Measurements from ENCODE around the gene DDC. TPM values are rescaled to one million over a fixed set of nuclear protein-coding genes. Genes with fewer than 3 reads are reported as not detected.

The DDC gene
- total RNA-seq, 2 donors from 2014 or later: 6.6 to 17.1 TPM

DNA sequence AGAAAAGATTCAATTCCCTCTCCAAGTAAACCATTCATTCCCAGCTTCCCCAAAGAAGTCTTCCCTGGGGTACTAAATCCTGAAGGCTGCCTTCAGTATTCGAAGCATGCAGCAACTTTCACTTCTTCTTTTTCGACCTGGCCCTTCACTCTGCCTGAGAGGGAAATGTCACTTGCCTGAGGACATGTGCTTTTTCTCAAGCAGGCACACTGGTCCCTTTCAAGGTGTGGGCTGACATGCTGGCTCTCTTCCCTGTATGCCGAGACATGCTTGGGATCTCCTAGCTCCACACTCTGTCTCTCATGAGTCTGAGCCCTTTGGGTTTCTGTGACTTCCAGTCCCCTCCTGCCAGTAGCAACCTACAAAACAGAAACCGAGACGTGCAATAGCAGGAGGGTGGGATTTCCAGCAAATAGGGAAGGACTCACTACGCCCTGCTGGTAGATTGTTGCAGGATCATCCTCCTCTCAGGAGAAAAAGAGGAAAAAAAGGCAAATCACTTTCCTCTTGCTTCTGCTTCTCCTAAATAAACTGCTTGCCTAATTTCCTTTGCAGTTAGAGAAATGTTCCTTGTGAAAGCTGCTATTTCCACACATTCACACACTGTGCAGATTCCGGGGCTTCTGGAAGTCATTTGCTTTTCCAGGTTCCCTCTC is 148.6 kb downstream of the DDC start:
- H3K4me1 ChIP-seq: no peaks in the 10 kb centered on the region
- TF ChIP-seq, protein P1, sequence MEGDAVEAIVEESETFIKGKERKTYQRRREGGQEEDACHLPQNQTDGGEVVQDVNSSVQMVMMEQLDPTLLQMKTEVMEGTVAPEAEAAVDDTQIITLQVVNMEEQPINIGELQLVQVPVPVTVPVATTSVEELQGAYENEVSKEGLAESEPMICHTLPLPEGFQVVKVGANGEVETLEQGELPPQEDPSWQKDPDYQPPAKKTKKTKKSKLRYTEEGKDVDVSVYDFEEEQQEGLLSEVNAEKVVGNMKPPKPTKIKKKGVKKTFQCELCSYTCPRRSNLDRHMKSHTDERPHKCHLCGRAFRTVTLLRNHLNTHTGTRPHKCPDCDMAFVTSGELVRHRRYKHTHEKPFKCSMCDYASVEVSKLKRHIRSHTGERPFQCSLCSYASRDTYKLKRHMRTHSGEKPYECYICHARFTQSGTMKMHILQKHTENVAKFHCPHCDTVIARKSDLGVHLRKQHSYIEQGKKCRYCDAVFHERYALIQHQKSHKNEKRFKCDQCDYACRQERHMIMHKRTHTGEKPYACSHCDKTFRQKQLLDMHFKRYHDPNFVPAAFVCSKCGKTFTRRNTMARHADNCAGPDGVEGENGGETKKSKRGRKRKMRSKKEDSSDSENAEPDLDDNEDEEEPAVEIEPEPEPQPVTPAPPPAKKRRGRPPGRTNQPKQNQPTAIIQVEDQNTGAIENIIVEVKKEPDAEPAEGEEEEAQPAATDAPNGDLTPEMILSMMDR (IDR thresholded peaks at IDR 0.05): no peak
- TF ChIP-seq POLR2A (IDR thresholded peaks at IDR 0.05): no peak
- intact Hi-C loops (cut with DNase I): loop anchor here (10.0 kb wide), 1 partner anchor 322 kb away; the partner anchor contains the start of gene ZPBP
- DNase-seq (peak in 1 of 4 donors; percentile 25), ATAC-seq (no peak)
- 41 to 58% methylated on average over 7 of the region's 7 CpGs for WGBS, 2 donors
- H3K27ac ChIP-seq: no peak overlapping the region
- no peaks in the 10 kb centered on the region for H3K36me3 ChIP-seq (replicated peaks in 1 of 2; ENCODE audit: insufficient read depth in 1 of 2, low read depth in 2 of 2)
- no peak overlapping the region for H3K4me3 ChIP-seq
- no peaks in the 10 kb centered on the region for H3K27me3 ChIP-seq
- no peaks in the 10 kb centered on the region for H3K9me3 ChIP-seq

DNA sequence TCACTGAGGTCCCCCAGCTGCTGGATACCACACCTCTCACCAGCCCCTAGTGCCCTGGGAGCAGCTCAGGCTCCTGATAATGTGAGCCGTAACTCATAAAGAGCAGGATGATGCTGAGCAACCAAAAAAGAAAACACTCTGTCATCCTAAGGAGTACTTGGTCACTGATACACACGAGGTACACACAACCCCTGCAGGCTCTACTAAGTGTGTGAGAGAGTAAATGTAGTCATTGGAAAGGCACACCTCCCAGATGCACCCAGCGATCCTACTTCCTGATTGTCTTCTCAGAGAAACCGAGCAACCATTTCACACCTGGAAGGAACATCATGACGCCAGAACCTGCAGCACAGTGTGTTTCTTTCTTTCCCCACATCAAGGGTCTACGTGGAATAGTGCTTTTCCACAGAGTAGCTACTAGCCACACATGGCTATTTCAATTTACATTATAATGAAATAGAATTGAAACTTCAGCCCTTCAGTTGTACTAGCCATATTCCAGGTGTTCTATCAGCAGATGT is 149.3 kb downstream of the DDC start:
- 53 to 59% methylated on average over 6 of the region's 6 CpGs for WGBS, 2 donors
- H3K36me3 ChIP-seq (replicated peaks in 1 of 2; ENCODE audit: insufficient read depth in 1 of 2, low read depth in 2 of 2): no peaks in the 10 kb centered on the region
- TF ChIP-seq POLR2A (IDR thresholded peaks at IDR 0.05): no peak
- TF ChIP-seq, protein P1 (IDR thresholded peaks at IDR 0.05): no peak
- H3K27me3 ChIP-seq: no peaks in the 10 kb centered on the region
- no peak for DNase-seq
- H3K4me1 ChIP-seq: no peaks in the 10 kb centered on the region
- H3K9me3 ChIP-seq: no peaks in the 10 kb centered on the region
- H3K27ac ChIP-seq: no peak overlapping the region
- no peak overlapping the region for H3K4me3 ChIP-seq
- no peak for ATAC-seq
- intact Hi-C loops (cut with DNase I): loop anchor here (10.0 kb wide), 1 partner anchor 321 kb away; the partner anchor contains the start of gene ZPBP

DNA sequence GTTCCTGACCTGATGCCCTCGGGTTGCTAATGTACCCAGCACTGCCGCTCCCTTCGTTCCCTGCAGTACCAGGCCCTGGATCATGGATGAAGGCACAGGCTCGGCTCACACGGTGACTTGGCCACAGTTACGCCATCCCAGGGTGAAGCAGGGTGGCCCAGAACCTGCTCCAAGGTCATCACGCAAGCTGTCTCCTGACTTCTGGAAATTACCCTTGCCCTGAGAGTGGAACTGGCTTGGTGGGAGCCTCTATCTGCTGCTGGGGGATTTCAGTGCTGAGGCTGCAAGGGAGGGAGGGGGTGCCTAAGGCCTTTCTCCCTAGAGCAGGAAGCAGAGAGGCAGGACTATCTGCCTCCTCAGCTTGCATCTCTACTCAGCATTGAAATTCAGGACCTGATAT is 151.6 kb downstream of the DDC start:
- Histone ChIP-seq H3K27ac (no peak overlapping the region), H3K9me3 (no peaks in the 10 kb centered on the region), H3K27me3 (no peaks in the 10 kb centered on the region), H3K36me3 (replicated peaks in 1 of 2; ENCODE audit: insufficient read depth in 1 of 2, low read depth in 2 of 2) (no peaks in the 10 kb centered on the region), H3K4me1 (no peaks in the 10 kb centered on the region), H3K4me3 (no peak overlapping the region)
- ATAC-seq (no peak), DNase-seq (no peak)
- no peak for TF ChIP-seq POLR2A (IDR thresholded peaks at IDR 0.05)
- TF ChIP-seq, protein P1 (IDR thresholded peaks at IDR 0.05): no peak
- intact Hi-C loops (cut with DNase I): loop anchor here (10.0 kb wide), 1 partner anchor 319 kb away; the partner anchor contains the start of gene ZPBP
- 55 to 76% methylated on average over 6 to 7 of the region's 7 CpGs for WGBS, 2 donors

DNA sequence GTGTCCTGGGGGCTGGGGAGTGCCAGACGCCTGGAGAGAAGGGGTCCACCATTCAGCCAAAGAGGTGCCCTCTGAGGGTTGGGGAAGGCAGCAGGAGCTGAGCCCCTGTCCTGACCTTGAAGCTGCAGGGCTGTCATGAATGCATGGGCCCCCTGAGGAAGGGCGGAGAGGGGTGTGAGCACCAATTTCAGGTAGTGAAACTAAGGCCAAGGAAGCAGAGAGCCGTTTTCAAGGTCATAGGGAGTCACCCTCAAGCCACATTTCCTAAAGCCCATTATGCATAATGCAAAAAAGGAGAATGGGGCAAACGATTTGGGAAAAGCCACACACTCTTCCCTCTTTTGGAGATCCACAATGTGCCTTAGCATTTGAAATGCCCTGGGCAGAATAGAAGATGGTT is 152.2 kb downstream of the DDC start:
- ATAC-seq: no peak
- no peak for TF ChIP-seq POLR2A (IDR thresholded peaks at IDR 0.05)
- TF ChIP-seq, protein P1 (IDR thresholded peaks at IDR 0.05): no peak
- intact Hi-C loops (cut with DNase I): loop anchor here (10.0 kb wide), 1 partner anchor 318 kb away; the partner anchor contains the start of gene ZPBP
- DNase-seq: no peak
- H3K9me3 ChIP-seq: no peaks in the 10 kb centered on the region
- no peak overlapping the region for H3K4me3 ChIP-seq
- 37 to 40% methylated on average over 4 of the region's 4 CpGs for WGBS, 2 donors
- no peaks in the 10 kb centered on the region for H3K36me3 ChIP-seq (replicated peaks in 1 of 2; ENCODE audit: insufficient read depth in 1 of 2, low read depth in 2 of 2)
- no peak overlapping the region for H3K27ac ChIP-seq
- H3K4me1 ChIP-seq: no peaks in the 10 kb centered on the region
- no peaks in the 10 kb centered on the region for H3K27me3 ChIP-seq
